ENCODE measurements around the gene HSPA2. TPM values are rescaled to one million over a fixed set of nuclear protein-coding genes. Genes with fewer than 3 reads are reported as not detected.
A peak's percentile ranks its signal among the peaks of the same experiment; 100 is the strongest.

The HSPA2 gene
- total and polyA plus RNA-seq, 4 donors: 6.9 to 20.5 (median 11.4) TPM

DNA sequence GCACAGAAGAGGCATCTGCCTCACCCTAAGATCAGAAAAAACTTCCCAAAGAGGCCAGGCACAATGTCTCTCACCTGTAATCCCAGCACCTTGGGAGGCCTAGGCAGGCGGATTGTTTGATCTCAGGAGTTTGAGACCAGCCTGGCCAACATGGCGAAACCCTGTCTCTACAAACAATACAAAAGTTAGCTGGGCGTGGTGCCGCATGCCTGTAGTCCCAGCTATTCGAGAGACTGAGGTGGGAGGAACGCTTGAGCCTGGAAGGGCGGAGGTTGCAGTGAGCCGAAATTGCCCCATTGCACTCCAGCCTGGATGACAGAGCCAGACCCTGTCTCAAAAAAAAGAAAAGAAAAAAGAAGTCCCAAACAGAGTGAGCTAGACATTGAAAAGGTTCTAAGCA is 31.5 kb upstream of the HSPA2 start:
- no peak overlapping the region for H3K9ac ChIP-seq (ENCODE audit: insufficient read depth in 1 of 2, low read length in 2 of 2)
- H3K36me3 ChIP-seq (ENCODE audit: control insufficient read depth in 4 of 4, insufficient read depth in 4 of 4, low read length in 4 of 4): peaks cover 0 to 6% (median 0%) of the 10 kb centered on the region in 4 donors
- H3K27me3 ChIP-seq (ENCODE audit: control insufficient read depth in 3 of 3, insufficient read depth in 3 of 3, low read length in 2 of 3): no peaks in the 10 kb centered on the region
- no peaks in the 10 kb centered on the region for H3K9me3 ChIP-seq (ENCODE audit: control insufficient read depth in 4 of 4, insufficient read depth in 3 of 4, low read length in 3 of 4)
- H3K27ac ChIP-seq (ENCODE audit: low read depth in 1 of 2, low read length in 1 of 2): no peak overlapping the region
- ATAC-seq (ENCODE audit: insufficient read depth, low FRiP score) (no peak), DNase-seq (no peak)
- WGBS, 2 donors: 78 to 84% methylated on average over 8 of the region's 8 CpGs
- TF ChIP-seq, protein P1, sequence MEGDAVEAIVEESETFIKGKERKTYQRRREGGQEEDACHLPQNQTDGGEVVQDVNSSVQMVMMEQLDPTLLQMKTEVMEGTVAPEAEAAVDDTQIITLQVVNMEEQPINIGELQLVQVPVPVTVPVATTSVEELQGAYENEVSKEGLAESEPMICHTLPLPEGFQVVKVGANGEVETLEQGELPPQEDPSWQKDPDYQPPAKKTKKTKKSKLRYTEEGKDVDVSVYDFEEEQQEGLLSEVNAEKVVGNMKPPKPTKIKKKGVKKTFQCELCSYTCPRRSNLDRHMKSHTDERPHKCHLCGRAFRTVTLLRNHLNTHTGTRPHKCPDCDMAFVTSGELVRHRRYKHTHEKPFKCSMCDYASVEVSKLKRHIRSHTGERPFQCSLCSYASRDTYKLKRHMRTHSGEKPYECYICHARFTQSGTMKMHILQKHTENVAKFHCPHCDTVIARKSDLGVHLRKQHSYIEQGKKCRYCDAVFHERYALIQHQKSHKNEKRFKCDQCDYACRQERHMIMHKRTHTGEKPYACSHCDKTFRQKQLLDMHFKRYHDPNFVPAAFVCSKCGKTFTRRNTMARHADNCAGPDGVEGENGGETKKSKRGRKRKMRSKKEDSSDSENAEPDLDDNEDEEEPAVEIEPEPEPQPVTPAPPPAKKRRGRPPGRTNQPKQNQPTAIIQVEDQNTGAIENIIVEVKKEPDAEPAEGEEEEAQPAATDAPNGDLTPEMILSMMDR (IDR thresholded peaks at IDR 0.05; ENCODE audit: control extremely low read depth, extremely low read depth): no peak
- H3K4me1 ChIP-seq (ENCODE audit: control insufficient read depth in 5 of 5, insufficient read depth in 5 of 5, low read length in 5 of 5): peaks cover 3 to 28% (median 25%) of the 10 kb centered on the region in 5 donors
- H3K4me3 ChIP-seq: no peak overlapping the region

DNA sequence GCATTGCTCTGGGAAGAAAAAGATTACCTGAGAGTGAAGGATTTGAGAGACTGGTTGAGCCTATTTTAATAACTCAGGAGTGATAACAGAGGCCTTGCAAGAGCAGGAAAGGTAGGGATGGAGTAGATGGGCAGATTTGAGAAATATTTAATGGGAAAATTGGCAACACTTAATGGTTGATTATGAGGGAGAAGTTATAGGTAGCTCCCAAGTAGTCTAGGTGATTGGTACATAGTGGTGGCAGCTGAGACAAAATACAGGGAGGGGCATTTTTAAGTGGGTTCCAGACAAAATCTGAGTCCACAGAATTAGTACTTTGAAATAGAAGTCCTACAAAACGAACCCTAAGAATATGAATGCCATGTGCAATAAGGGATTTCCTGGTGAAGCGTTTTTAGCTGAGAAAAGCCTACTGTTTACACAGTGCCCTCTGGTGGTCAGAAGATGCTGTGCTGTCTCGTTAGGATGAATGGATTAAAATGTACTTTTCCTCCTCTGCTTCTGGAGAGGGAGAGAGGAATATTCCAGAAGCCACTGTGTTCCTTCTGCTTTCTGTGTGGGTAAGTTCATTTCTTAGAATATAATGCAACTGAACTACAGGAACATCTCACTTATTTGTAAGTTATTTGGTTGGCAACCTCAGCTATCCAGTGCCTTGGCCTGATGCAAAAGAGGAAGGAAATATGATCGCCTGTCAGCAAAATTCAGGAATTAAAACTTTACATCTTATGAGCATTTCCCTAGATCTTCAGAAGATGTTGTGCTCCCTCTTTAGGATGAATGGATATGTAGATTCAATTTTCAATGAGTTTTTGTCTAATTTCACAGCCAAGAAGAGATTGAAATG is 29.5 kb upstream of the HSPA2 start:
- Histone ChIP-seq H3K9me3 (ENCODE audit: control insufficient read depth in 4 of 4, insufficient read depth in 3 of 4, low read length in 3 of 4) (no peaks in the 10 kb centered on the region), H3K27me3 (ENCODE audit: control insufficient read depth in 3 of 3, insufficient read depth in 3 of 3, low read length in 2 of 3) (no peaks in the 10 kb centered on the region), H3K4me1 (ENCODE audit: control insufficient read depth in 5 of 5, insufficient read depth in 5 of 5, low read length in 5 of 5) (peaks cover 3 to 31% (median 22%) of the 10 kb centered on the region in 5 donors), H3K4me3 (no peak overlapping the region), H3K36me3 (ENCODE audit: control insufficient read depth in 4 of 4, insufficient read depth in 4 of 4, low read length in 4 of 4) (peaks cover 0 to 6% (median 0%) of the 10 kb centered on the region in 4 donors), H3K9ac (ENCODE audit: insufficient read depth in 1 of 2, low read length in 2 of 2) (no peak overlapping the region), H3K27ac (ENCODE audit: low read depth in 1 of 2, low read length in 1 of 2) (no peak overlapping the region)
- WGBS, 2 donors: 9 to 13% methylated on average over 4 of the region's 4 CpGs
- ATAC-seq (ENCODE audit: insufficient read depth, low FRiP score): peak; percentile 63
- TF ChIP-seq, protein P1 (IDR thresholded peaks at IDR 0.05; ENCODE audit: control extremely low read depth, extremely low read depth): peak; percentile 84
- peak; percentile 49 to 81 (median 78) for DNase-seq

DNA sequence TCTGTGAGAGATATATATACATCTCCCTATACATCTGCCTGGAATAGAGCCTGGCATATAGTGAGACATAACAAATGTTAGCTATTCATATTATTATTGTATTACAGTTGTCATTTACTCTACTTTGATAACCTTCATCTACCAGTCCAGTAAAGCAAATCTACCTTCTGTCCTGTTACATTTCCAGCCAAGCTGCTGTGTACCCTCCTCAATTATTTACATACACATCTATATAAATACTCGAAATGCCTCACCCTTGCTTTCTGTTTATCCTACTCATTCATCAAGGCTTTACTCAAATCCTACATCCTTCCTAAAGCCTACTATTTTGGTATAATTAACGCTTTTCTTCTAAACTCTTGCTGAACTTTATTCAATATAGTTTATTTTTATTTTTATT is 27.3 kb upstream of the HSPA2 start:
- Histone ChIP-seq H3K27me3 (ENCODE audit: control insufficient read depth in 3 of 3, insufficient read depth in 3 of 3, low read length in 2 of 3) (no peaks in the 10 kb centered on the region), H3K36me3 (ENCODE audit: control insufficient read depth in 4 of 4, insufficient read depth in 4 of 4, low read length in 4 of 4) (peaks cover 0 to 2% (median 0%) of the 10 kb centered on the region in 4 donors), H3K4me1 (ENCODE audit: control insufficient read depth in 5 of 5, insufficient read depth in 5 of 5, low read length in 5 of 5) (peaks cover 0 to 21% (median 3%) of the 10 kb centered on the region in 5 donors), H3K9ac (ENCODE audit: insufficient read depth in 1 of 2, low read length in 2 of 2) (no peak overlapping the region), H3K27ac (ENCODE audit: low read depth in 1 of 2, low read length in 1 of 2) (no peak overlapping the region), H3K4me3 (no peak overlapping the region), H3K9me3 (ENCODE audit: control insufficient read depth in 4 of 4, insufficient read depth in 3 of 4, low read length in 3 of 4) (no peaks in the 10 kb centered on the region)
- 81 to 87% methylated on average over 2 of the region's 2 CpGs for WGBS, 2 donors
- DNase-seq (no peak), ATAC-seq (ENCODE audit: insufficient read depth, low FRiP score) (no peak)
- TF ChIP-seq, protein P1 (IDR thresholded peaks at IDR 0.05; ENCODE audit: control extremely low read depth, extremely low read depth): no peak
